NB4 (cell line): ENCODE data around the gene SMPD3.

ENCODE experiments used
- CTCF ChIP-seq: IDR thresholded peaks from one replicate; pipeline ENCODE4 v1.5.1; 2012; ENCODE audit warnings: low read depth, low read length
- POLR2A ChIP-seq: IDR thresholded peaks from 2 replicates; pipeline ENCODE4 v1.6.1; 2011; ENCODE audit warnings: mild to moderate bottlenecking; ENCODE audit not compliant: insufficient read length; ENCODE audit errors: extremely low read depth

GRCh38 chr16:68310437-68310773, 137.9 kb downstream of the SMPD3 start:
- TF ChIP-seq CTCF (no peak), POLR2A (no peak)
